NT2/D1 (cell line): Measurements from ENCODE around the gene MYO1C.

Source experiments
- SUZ12 ChIP-seq: IDR thresholded peaks from 2 replicates; pipeline ENCODE4 v1.6.1; 2011; ENCODE audit not compliant: insufficient read length, insufficient read depth; ENCODE audit errors: extremely low read depth
- ZNF274 ChIP-seq: IDR thresholded peaks from 2 replicates; pipeline ENCODE4 v1.6.1; 2011; ENCODE audit warnings: mild to moderate bottlenecking, low read depth, low read length

DNA sequence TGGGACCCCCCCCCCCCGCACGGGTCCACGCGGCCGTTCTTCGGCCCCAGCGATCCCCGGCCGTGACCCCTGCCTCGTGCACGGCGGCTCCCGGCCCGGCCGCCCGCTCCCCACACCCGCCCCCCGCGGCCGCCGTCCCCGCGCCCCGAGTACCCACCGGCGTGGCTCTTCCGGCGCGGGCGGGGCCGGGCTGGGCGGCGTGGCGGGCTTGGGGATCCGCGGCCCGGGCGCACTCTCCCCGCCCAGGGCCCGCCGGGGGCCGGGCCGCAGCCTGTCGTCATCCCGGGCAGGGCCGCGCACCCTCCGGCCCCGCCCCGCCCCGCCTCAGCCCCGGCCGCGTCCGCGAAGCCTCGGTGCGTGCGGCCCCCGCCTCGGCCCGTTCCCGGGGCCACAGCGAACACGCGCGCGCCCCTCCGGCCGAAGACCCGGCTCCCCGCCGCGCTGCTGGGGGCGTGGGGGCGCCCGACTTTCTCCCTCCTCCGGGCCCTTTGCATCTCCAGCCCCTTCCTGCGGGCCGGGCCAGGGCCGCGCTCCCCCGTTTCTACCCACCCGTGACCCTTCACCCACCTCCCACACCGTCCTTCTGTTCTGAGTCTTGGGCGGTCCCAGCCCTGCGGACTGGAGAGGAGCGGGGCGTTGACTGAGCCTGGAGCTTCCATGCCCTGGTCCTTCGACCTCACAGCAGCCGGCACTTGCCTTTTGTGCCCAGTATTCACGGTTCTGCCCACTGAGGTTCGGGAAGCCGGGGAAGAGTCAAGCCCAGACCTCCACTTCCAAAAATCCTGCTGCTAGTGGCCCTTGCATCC is 840 bp downstream of the MYO1C start:
- no peak for TF ChIP-seq ZNF274
- no peak for TF ChIP-seq SUZ12
